ENCODE data around the gene LCLAT1. TPM values are rescaled to one million over a fixed set of nuclear protein-coding genes. Genes with fewer than 3 reads are reported as not detected.

LCLAT1 gene
- total RNA-seq, 1 experiment from 2014 or later, result 32.9 TPM

DNA sequence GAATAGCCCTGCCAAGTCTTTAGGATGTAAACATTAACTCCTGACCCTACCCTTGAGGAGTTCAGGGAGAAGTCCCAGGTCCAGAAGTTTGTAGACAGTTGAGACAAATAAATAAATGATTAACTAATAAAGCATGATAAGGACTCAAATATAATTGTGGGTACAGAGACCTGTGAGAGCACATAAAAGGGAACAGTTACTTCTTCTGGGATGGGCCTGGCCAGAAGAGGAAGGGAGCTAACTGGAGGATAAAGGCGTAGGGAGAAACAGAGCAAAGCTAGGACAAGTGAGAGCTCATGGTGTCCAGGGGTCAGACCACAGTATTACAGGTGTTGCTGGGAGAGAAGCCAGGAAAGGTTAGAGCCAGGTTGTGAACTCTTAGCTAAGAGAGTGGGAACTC, 3.0 kb downstream of the LCLAT1 start:
- Mint-ChIP-seq H3K27me3 (ENCODE audit: low read depth) (peaks cover 11% of the 10 kb centered on the region), H3K9me3 (no peaks in the 10 kb centered on the region), H3K4me1 (peaks cover 28 to 30% of the 10 kb centered on the region in 2 experiments), H3K36me3 (ENCODE audit: insufficient read depth in 1 of 3, low read depth in 3 of 3) (0 out of 7 replicates have a peak, but pooled peaks cover 0 to 6% (median 1%) of the 10 kb centered on the region in 3 experiments), H3K4me3 (no peak overlapping the region), H3K27ac (no peak overlapping the region; a peak in 2 of 7 replicates)
- no peak overlapping the region for H3K56ac ChIP-seq (ENCODE audit: insufficient read length, low read depth, low read length)
- no peak overlapping the region for H4K5ac ChIP-seq (ENCODE audit: insufficient read length, low read depth, low read length)
- H3K4me1 ChIP-seq (ENCODE audit: insufficient read depth, low read length), result no peaks in the 10 kb centered on the region
- H3K9me3 ChIP-seq (ENCODE audit: control insufficient read depth, low read depth, low read length), result no peaks in the 10 kb centered on the region
- no peak overlapping the region for H2BK15ac ChIP-seq (ENCODE audit: low read depth, low read length)
- H3K79me2 ChIP-seq (ENCODE audit: insufficient read depth, low read length), result peaks cover 11% of the 10 kb centered on the region; the same call in 1 of the 2 replicates
- H2BK5ac ChIP-seq (ENCODE audit: insufficient read length, low read length), result no peak overlapping the region
- H3K79me1 ChIP-seq (ENCODE audit: insufficient read depth, low read depth, low read length, poor library complexity, severe bottlenecking), result peaks cover 2% of the 10 kb centered on the region
- TF ChIP-seq, protein P1, sequence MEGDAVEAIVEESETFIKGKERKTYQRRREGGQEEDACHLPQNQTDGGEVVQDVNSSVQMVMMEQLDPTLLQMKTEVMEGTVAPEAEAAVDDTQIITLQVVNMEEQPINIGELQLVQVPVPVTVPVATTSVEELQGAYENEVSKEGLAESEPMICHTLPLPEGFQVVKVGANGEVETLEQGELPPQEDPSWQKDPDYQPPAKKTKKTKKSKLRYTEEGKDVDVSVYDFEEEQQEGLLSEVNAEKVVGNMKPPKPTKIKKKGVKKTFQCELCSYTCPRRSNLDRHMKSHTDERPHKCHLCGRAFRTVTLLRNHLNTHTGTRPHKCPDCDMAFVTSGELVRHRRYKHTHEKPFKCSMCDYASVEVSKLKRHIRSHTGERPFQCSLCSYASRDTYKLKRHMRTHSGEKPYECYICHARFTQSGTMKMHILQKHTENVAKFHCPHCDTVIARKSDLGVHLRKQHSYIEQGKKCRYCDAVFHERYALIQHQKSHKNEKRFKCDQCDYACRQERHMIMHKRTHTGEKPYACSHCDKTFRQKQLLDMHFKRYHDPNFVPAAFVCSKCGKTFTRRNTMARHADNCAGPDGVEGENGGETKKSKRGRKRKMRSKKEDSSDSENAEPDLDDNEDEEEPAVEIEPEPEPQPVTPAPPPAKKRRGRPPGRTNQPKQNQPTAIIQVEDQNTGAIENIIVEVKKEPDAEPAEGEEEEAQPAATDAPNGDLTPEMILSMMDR (conservative IDR thresholded peaks at IDR 0.05), result no peak
- H3T11ph ChIP-seq (ENCODE audit: low read length), result no peak overlapping the region
- H3K23ac ChIP-seq (ENCODE audit: insufficient read length, low read depth, low read length), result no peak overlapping the region
- H3K14ac ChIP-seq (ENCODE audit: insufficient read depth, low read length), result no peak overlapping the region
- H3K9ac ChIP-seq (ENCODE audit: extremely low read depth, insufficient read length, low read length), result no peak overlapping the region
- no peaks in the 10 kb centered on the region for H4K20me1 ChIP-seq (ENCODE audit: control insufficient read depth, insufficient read depth, insufficient read length)
- no peak overlapping the region for H4K8ac ChIP-seq (replicated peaks; ENCODE audit: insufficient read length, low read depth, low read length)
- H2BK120ac ChIP-seq (ENCODE audit: low read depth, low read length, poor library complexity, severe bottlenecking), result no peak overlapping the region
- no peak overlapping the region for H2AK5ac ChIP-seq (ENCODE audit: insufficient read length, low read length)
- no peak overlapping the region for H2AFZ ChIP-seq (ENCODE audit: low read length)
- no peak overlapping the region for H3K27ac ChIP-seq (ENCODE audit: insufficient read length, low read depth, low read length)
- no peak overlapping the region for H3K4ac ChIP-seq (ENCODE audit: low read depth, low read length)
- H3K23me2 ChIP-seq (ENCODE audit: insufficient read length, low read depth, low read length, poor library complexity, severe bottlenecking), result peaks cover 4% of the 10 kb centered on the region
- no peak overlapping the region for H3K18ac ChIP-seq (ENCODE audit: insufficient read length, low read depth, low read length)
- no peak overlapping the region for H2BK12ac ChIP-seq (ENCODE audit: insufficient read length, low read depth, low read length)
- no peak overlapping the region for H4K91ac ChIP-seq (ENCODE audit: insufficient read length, low read depth, low read length)
- H2BK20ac ChIP-seq (ENCODE audit: low read depth, low read length, poor library complexity, severe bottlenecking), result no peak overlapping the region
- no peak overlapping the region for H3K4me2 ChIP-seq (ENCODE audit: insufficient read depth, insufficient read length, low read length)
- H3K27me3 ChIP-seq (ENCODE audit: insufficient read depth, low read length), result no peaks in the 10 kb centered on the region
- WGBS (ENCODE audit: extremely low coverage, insufficient read length, low lambda C conversion rate), result no CpG with 5 or more reads among the region's 1 CpG
- no peak for DNase-seq

All from H9 (cell line).